ENCODE data around the gene CLIP1. TPM values are rescaled to one million over a fixed set of nuclear protein-coding genes. Genes with fewer than 3 reads are reported as not detected.
"Not testable (repeated sequence)": the region's sequence is repeated elsewhere in the genome, so short reads cannot be mapped to it uniquely, and the experiment has no call there.

Gene CLIP1
- total RNA-seq, 2 experiments from 2014 or later = 11.2 to 25.6 TPM

DNA sequence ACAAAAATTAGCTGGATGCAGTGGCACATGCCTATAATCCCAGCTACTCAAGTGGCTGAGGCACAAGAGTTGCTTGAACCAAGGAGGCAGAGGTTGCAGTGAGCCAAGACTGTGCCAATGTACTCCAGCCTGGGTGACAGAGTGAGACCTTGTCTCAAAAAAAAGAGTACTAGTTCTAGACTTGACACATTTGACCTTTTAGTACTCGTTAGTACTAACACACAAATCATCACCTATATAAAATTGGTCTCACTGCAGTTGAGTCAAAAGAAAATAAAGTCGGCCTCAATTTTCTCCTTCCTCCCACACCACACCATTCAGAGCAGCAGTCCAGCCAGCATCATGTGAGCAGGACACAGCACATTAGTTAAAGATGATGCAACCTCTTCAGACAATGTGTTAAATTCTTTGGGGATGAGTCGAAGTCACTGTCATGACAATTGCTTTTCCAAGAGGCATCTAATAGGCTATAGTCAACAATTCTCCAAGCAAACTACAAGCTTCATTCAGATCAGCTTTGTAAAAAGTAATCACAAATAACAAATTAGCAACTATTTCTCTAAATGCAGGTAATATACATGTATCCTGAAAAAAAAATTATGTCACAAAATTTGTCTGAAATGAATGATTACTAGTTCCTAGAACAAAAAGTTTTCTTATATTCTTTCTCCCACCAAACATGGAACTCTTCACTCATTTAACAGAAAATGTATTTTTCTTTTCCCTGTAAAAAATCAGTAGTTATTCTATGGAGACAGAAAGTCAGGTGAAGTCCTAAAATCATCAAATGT is 55.6 kb downstream of the CLIP1 start:
- no peak overlapping the region for H3K4me2 ChIP-seq (ENCODE audit: low read length)
- H3K79me2 ChIP-seq (ENCODE audit: insufficient read depth, low read depth, low read length) = no peaks in the 10 kb centered on the region
- no peaks in the 10 kb centered on the region for H4K20me1 ChIP-seq (ENCODE audit: insufficient read depth, low read length)
- intact Hi-C loops (cut with micrococcal nuclease; ENCODE audit: unreplicated experiment) = no loop called here
- POLR2A ChIA-PET = no interaction called here
- no peaks in the 10 kb centered on the region for H3K9me2 ChIP-seq (ENCODE audit: insufficient read depth, low read length)
- H3K4me1 ChIP-seq (ENCODE audit: insufficient read depth, low read length, poor library complexity, severe bottlenecking) = no peaks in the 10 kb centered on the region
- TF ChIP-seq EZH2phosphoT487 (IDR thresholded peaks at IDR 0.05; ENCODE audit: borderline replicate concordance, low read depth, low read length) = no peak
- TF ChIP-seq, protein P1, sequence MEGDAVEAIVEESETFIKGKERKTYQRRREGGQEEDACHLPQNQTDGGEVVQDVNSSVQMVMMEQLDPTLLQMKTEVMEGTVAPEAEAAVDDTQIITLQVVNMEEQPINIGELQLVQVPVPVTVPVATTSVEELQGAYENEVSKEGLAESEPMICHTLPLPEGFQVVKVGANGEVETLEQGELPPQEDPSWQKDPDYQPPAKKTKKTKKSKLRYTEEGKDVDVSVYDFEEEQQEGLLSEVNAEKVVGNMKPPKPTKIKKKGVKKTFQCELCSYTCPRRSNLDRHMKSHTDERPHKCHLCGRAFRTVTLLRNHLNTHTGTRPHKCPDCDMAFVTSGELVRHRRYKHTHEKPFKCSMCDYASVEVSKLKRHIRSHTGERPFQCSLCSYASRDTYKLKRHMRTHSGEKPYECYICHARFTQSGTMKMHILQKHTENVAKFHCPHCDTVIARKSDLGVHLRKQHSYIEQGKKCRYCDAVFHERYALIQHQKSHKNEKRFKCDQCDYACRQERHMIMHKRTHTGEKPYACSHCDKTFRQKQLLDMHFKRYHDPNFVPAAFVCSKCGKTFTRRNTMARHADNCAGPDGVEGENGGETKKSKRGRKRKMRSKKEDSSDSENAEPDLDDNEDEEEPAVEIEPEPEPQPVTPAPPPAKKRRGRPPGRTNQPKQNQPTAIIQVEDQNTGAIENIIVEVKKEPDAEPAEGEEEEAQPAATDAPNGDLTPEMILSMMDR (conservative IDR thresholded peaks at IDR 0.05; ENCODE audit: low read length) = no peak
- peaks cover 2% of the 10 kb centered on the region; the same call in 1 of the 2 replicates for H3K36me3 ChIP-seq (ENCODE audit: insufficient read depth, low read length)
- DNase-seq (ENCODE audit: low spot score) = no peak
- H2AFZ ChIP-seq (ENCODE audit: low read length) = no peak overlapping the region
- no peak overlapping the region for H3K4me3 ChIP-seq (ENCODE audit: low read depth, low read length, poor library complexity, severe bottlenecking)
- H3K27ac ChIP-seq (ENCODE audit: low read depth, low read length, poor library complexity, severe bottlenecking) = no peak overlapping the region
- CTCF ChIA-PET (ENCODE audit: unreplicated experiment) = no interaction called here
- H3K9me3 ChIP-seq (ENCODE audit: low read length) = no peaks in the 10 kb centered on the region
- BruUV-seq (replicated peaks) = no TSS peak

DNA sequence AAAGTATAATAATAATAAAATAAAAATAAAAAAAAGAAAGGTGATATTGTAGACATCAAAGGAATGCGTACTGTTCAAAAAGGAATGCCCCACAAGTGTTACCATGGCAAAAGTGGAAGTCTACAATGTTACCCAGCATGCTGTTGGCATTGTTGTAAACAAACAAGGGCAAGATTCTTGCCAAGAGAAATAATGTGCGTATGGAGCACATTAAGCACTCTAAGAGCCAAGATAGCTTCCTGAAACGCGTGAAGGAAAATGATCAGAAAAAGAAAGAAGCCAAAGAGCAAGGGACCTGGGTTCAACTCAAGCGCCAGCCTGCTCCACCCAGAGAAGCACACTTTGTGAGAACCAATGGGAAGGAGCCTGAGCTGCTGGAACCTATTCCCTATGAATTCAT is 57.2 kb downstream of the CLIP1 start:
- H3K79me2 ChIP-seq (ENCODE audit: insufficient read depth, low read depth, low read length); H3K9me3 ChIP-seq (ENCODE audit: low read length); H2AFZ ChIP-seq (ENCODE audit: low read length); H3K36me3 ChIP-seq (ENCODE audit: insufficient read depth, low read length); BruUV-seq (replicated peaks); H3K4me1 ChIP-seq (ENCODE audit: insufficient read depth, low read length, poor library complexity, severe bottlenecking); H3K9me2 ChIP-seq (ENCODE audit: insufficient read depth, low read length); intact Hi-C loops (cut with micrococcal nuclease; ENCODE audit: unreplicated experiment); H4K20me1 ChIP-seq (ENCODE audit: insufficient read depth, low read length); H3K4me3 ChIP-seq (ENCODE audit: low read depth, low read length, poor library complexity, severe bottlenecking); H3K4me2 ChIP-seq (ENCODE audit: low read length); CTCF ChIA-PET (ENCODE audit: unreplicated experiment); H3K27ac ChIP-seq (ENCODE audit: low read depth, low read length, poor library complexity, severe bottlenecking); DNase-seq (ENCODE audit: low spot score): not testable (repeated sequence)
- POLR2A ChIA-PET = interaction anchor here (0.7 kb wide), 1 partner anchor 856 kb away, joined by 8 read pairs; no protein-coding TSS in a partner anchor

DNA sequence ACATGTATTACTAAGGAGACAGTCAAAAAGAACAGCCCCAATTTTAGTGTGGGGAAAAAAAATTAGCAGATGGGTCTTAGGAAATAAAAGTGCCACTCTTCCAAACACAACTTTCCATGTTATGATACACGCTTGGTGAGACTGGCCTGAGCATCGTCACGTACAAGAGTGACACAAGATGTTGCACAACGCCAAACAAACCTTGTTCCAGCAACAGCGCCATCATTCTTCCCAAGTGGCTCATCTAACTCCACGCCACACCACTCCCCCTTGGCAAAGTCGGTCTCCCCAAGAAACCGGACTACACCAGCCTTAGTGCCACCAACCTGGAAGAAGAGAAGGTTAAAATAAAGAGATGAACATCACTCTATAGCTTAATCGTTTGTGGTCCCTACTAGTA is 58.7 kb downstream of the CLIP1 start:
- Histone ChIP-seq H3K4me1 (ENCODE audit: insufficient read depth, low read length, poor library complexity, severe bottlenecking) (no peaks in the 10 kb centered on the region), H3K27ac (ENCODE audit: low read depth, low read length, poor library complexity, severe bottlenecking) (no peak overlapping the region), H4K20me1 (ENCODE audit: insufficient read depth, low read length) (no peaks in the 10 kb centered on the region), H3K4me2 (ENCODE audit: low read length) (no peak overlapping the region), H2AFZ (ENCODE audit: low read length) (no peak overlapping the region), H3K4me3 (ENCODE audit: low read depth, low read length, poor library complexity, severe bottlenecking) (no peak overlapping the region), H3K36me3 (ENCODE audit: insufficient read depth, low read length) (no peaks in the 10 kb centered on the region; the same call in 1 of the 2 replicates), H3K9me2 (ENCODE audit: insufficient read depth, low read length) (no peaks in the 10 kb centered on the region), H3K79me2 (ENCODE audit: insufficient read depth, low read depth, low read length) (no peaks in the 10 kb centered on the region), H3K9me3 (ENCODE audit: low read length) (no peaks in the 10 kb centered on the region)
- CTCF ChIA-PET (ENCODE audit: unreplicated experiment) = no interaction called here
- POLR2A ChIA-PET = no interaction called here
- BruUV-seq (replicated peaks) = no TSS peak
- intact Hi-C loops (cut with micrococcal nuclease; ENCODE audit: unreplicated experiment) = no loop called here
- no peak for TF ChIP-seq EZH2phosphoT487 (IDR thresholded peaks at IDR 0.05; ENCODE audit: borderline replicate concordance, low read depth, low read length)
- TF ChIP-seq, protein P1 (conservative IDR thresholded peaks at IDR 0.05; ENCODE audit: low read length) = no peak
- DNase-seq (ENCODE audit: low spot score) = no peak
